Measurements from ENCODE around the gene FFAR2. TPM values are rescaled to one million over a fixed set of nuclear protein-coding genes. Genes with fewer than 3 reads are reported as not detected.

Gene FFAR2
- total and polyA plus RNA-seq, 2 donors (not counting 3 experiments of a cell fraction or from before 2014, with no cell fraction given) = not detected

DNA sequence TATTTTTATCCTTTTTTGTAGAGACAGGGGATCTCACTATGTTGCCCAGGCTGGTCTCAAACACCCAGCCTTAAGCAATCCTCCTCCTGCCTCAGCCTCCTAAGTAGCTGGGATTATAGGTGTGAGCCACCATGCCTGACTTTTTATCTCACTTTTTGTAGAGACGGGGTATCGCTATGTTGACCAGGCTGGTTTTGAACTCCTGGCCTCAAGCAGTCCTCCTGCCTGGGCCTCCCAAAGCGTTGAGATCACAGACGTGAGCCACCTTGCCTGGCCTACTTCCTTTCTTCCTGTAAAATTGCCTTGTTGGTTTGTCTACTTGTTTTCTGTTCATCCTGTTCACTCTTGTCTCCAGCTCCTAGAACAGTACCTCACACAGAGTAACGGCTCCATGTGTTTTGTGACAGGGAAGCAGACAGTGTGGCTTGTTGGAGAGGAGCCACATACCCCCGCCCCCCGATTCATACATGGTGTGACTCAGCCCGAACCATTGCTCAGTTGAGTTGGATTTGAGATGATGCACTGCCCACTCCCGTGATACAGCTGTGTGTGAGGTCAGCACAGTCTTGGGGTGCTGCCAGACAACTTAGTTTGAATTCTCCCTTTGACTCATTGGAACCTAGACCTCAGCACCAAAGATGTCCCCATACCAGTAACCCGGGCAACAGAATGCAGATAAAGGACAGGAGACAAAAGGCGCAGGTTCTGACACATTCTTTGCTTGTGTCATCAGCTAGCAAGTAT is 43.0 kb upstream of the FFAR2 start:
- H3K27me3 ChIP-seq (ENCODE audit: control insufficient read depth in 2 of 2, insufficient read depth in 2 of 2, low read length in 2 of 2) = no peaks in the 10 kb centered on the region
- no peak overlapping the region for H2AFZ ChIP-seq (ENCODE audit: low read depth, low read length)
- FAIRE-seq = no peak
- BruUV-seq (replicated peaks) = no TSS peak
- CTCF ChIA-PET = no interaction called here
- H3K36me3 ChIP-seq (ENCODE audit: control insufficient read depth in 2 of 2, extremely low read depth in 1 of 2, insufficient read depth in 2 of 2, low read length in 2 of 2) = no peaks in the 10 kb centered on the region
- H3K4me1 ChIP-seq (ENCODE audit: control insufficient read depth, extremely low read depth, insufficient read depth, low read length) = no peaks in the 10 kb centered on the region
- TF ChIP-seq EZH2 (IDR thresholded peaks at IDR 0.05; ENCODE audit: borderline replicate concordance, low read depth, low read length, severe bottlenecking) (no peak), POLR2A (IDR thresholded peaks at IDR 0.05; ENCODE audit: low read depth, low read length) (no peak), FOS (IDR thresholded peaks at IDR 0.05; ENCODE audit: borderline replicate concordance, insufficient read depth, low read length) (no peak), MYC (IDR thresholded peaks at IDR 0.05; ENCODE audit: low read depth, low read length) (no peak), POLR2AphosphoS5 (IDR thresholded peaks at IDR 0.05; ENCODE audit: insufficient read depth, low read depth, low read length) (no peak), JUN (IDR thresholded peaks at IDR 0.05; ENCODE audit: borderline replicate concordance, insufficient read depth, insufficient read length, low read depth) (no peak), GATA2 (IDR thresholded peaks at IDR 0.05; ENCODE audit: insufficient read depth, insufficient read length, low read depth, low read length) (no peak)
- TF ChIP-seq, protein P1, sequence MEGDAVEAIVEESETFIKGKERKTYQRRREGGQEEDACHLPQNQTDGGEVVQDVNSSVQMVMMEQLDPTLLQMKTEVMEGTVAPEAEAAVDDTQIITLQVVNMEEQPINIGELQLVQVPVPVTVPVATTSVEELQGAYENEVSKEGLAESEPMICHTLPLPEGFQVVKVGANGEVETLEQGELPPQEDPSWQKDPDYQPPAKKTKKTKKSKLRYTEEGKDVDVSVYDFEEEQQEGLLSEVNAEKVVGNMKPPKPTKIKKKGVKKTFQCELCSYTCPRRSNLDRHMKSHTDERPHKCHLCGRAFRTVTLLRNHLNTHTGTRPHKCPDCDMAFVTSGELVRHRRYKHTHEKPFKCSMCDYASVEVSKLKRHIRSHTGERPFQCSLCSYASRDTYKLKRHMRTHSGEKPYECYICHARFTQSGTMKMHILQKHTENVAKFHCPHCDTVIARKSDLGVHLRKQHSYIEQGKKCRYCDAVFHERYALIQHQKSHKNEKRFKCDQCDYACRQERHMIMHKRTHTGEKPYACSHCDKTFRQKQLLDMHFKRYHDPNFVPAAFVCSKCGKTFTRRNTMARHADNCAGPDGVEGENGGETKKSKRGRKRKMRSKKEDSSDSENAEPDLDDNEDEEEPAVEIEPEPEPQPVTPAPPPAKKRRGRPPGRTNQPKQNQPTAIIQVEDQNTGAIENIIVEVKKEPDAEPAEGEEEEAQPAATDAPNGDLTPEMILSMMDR (IDR thresholded peaks at IDR 0.05; ENCODE audit: extremely low read depth in 1 of 2, insufficient read depth in 1 of 2, low read depth in 1 of 2, low read length in 2 of 2) = no peak
- TF ChIP-seq, protein P2, sequence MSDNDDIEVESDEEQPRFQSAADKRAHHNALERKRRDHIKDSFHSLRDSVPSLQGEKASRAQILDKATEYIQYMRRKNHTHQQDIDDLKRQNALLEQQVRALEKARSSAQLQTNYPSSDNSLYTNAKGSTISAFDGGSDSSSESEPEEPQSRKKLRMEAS (IDR thresholded peaks at IDR 0.05; ENCODE audit: insufficient read depth, insufficient read length) = no peak
- no peak for DNase-seq (ENCODE audit: low read depth, low spot score)
- no peak overlapping the region for H3K27ac ChIP-seq (ENCODE audit: insufficient read depth, low read depth, low read length)
- POLR2A ChIA-PET = no interaction called here
- H4K20me1 ChIP-seq (replicated peaks; ENCODE audit: control insufficient read depth, extremely low read depth, insufficient read depth, low read length) = no peaks in the 10 kb centered on the region
- intact Hi-C loops (cut with micrococcal nuclease) (no loop called here), dilution Hi-C loops (cut with MboI; ENCODE audit: extremely low pct_ligation_motif_present, low sequenced_read_pairs) (no loop called here)
- no peak overlapping the region for H3K9ac ChIP-seq (replicated peaks; ENCODE audit: extremely low read depth, insufficient read depth, low read length)
- no peak overlapping the region for H3K4me3 ChIP-seq (replicated peaks in 1 of 3; ENCODE audit: insufficient read depth in 1 of 3, low read depth in 1 of 3, low read length in 3 of 3)
- H3K9me1 ChIP-seq (replicated peaks; ENCODE audit: control insufficient read depth, extremely low read depth, insufficient read depth, low read length) = no peaks in the 10 kb centered on the region
- no peaks in the 10 kb centered on the region for H3K79me2 ChIP-seq (ENCODE audit: control insufficient read depth, insufficient read depth, low read length)
- H3K4me2 ChIP-seq (ENCODE audit: insufficient read depth, low read length) = no peak overlapping the region
- no peaks in the 10 kb centered on the region for H3K9me3 ChIP-seq (replicated peaks; ENCODE audit: control insufficient read depth, insufficient read depth, low read length)
